Stimulated activated CD4-positive, alpha-beta T cell treated with anti-CD3 and anti-CD28 coated beads, Interleukin-1b, Interleukin-23, amount 100 ng/mL, for 1 hour (primary cell): ENCODE measurements around the gene PANX1.

Experiments used
- DNase-seq, 2 donors: peaks; one replicate each; pipeline ENCODE4 v3.0.0-alpha.2; 2020; ENCODE audit warnings: low read depth in 2 of 2

PANX1 gene

DNA sequence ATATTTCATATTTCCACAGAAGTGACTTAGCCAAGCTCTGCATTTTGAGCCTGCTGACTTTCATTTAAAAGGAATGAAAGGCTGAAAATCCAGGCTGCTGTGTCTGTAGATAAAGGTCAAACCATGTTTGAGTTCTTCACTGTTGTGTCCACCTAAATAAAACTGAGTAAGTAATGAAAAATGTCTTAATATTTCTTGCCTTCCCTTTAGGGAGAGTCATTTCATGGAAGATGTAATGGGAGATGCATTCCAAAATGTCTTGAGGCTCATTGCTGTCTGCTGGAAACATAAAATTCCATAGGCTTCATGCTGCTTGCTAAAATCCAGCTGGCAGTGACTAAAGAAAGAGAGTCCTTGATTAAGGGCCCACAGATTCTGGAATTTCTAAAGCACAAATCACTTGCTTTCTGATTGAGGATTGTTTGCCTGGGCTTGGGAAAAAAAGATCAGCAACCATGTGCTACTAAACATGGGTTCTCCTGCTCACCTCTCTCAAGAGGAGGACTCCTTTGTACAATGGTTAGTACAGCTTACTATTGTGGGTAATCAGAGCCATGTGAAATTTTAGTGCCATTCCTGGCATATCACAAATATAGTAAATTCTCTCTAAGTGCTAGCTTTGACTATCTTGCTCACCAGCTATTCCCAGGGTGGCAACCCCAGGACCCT, 56.9 kb downstream of the PANX1 start:
- no peak for DNase-seq

DNA sequence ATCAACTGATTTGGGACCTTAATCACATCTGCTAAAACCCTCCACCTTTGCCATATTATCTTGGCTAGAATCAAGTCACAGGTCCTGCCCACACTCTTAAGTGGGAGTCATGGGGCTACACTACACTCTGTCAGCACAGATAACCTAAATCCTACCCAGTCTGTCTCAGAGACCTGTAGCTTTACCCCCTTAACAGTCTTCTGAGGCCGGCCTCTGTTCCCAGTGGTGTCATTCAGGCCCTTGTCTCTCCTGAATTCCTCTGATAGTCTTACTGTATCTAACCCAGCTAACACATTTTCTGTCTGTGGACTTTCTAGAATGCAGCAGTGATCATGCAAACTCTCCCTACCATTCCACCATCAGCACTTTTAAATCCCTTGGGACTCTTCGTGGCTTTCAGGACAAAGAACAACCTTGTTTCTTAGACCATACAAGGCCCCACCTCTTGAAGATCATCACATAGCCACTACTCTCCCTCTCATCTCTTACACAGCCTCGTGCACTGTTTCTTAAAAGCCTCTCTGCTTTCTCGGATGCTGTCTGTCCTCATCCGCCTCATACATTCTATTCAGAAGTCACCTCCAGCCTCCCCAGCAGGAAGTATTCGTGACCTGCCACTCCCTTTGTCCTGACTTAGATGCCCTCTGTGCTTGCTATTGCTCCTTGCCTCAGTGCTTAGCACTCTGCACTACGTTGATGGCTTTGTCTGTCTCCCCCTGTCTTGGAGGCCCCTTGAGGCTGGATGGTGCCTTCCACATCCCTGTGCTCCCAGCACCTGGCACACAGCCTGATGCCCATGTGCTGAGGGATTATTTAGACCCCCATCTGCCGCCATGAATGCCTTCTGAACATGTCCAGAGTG, 57.9 kb downstream of the PANX1 start:
- no peak for DNase-seq

- no peak for DNase-seq
These were observed 64.6 kb downstream of the PANX1 start for GRCh38 chr11:94193288-94193687.

- no peak for DNase-seq
These were observed 66.1 kb downstream of the PANX1 start for GRCh38 chr11:94194712-94195111.

DNA sequence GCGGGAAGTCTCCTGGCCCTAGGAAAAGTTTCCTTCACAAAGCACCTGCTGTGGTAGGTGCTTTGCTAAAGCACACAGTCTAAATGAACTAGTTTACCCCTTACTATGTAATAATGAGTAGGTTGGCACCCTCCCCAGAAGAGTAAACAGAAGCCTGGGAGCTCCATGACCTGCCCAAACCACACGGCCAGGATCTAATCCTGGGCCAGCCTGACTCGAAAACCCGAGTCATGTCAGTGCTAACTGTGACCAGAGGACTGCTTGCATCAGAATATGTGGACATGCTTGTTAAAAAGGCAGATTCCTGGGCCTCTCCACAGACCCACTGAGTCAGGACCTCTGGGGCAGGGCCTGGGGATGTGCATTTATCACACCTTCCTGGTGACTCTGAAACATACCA, 67.7 kb downstream of the PANX1 start:
- no peak for DNase-seq

DNA sequence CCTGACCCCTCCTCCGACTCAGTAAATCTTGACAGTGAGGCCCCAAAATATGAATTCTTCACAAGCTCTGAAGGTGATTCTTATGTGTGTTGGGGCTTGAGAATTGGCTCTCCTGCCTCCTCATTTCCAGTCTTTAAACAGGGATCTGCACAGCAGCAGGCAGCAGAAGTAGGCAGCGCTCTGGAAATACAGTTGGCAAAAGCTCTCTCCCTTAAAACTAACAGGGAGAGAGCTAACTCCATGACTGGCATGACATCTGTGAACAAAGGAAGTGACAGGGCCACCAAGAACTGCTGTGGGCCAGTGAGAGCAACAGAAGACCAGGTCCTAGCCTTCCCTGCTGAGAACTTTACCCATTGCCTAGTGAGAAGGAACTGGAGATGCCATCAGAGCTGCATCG, 70.1 kb downstream of the PANX1 start:
- DNase-seq: no peak

DNA sequence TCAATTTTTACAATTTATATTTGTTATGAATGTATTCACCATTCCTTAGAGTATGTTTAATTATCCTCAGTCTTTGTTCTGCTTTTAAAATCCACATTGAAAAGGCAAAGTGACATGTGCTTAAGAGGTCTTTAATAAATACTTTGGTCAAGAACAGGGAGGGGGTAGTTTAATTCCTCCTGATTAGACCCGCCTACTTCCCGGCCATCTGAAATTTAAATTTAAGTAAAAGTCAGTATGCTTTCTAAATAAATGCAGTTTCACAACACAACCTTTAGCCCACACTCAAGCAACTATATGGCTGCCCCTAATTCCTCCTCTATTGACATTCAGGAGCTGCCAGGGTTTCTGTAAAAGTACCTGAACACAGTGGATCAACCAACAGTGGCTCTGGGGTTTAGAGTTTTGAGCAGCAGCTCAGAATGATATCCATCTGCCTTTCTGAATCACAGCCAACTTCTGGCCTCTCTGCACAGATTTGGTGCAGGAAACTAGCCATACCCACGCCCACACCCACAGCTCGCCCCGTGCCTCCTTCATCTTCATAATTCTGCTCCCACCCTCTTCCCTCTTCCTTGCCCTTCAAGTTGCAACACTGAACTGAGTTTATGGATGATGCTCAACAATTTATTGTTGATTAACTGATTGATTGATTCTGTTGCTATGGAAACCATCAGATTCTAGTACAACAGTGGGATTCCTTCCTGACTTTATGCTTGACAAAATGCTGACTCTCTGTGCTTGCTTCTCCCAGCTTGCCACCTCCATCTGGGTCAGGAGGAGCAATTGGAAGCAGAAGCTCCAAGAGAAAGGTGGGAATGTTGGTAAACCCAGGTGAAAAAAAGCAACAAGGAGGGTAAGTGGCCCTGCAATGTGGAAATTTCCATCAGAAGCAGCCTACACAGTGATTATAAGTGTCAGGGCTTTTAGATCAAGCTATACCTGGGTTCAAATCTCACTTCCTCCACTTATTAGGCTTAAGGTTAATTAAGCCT, 70.8 kb downstream of the PANX1 start:
- no peak for DNase-seq

DNA sequence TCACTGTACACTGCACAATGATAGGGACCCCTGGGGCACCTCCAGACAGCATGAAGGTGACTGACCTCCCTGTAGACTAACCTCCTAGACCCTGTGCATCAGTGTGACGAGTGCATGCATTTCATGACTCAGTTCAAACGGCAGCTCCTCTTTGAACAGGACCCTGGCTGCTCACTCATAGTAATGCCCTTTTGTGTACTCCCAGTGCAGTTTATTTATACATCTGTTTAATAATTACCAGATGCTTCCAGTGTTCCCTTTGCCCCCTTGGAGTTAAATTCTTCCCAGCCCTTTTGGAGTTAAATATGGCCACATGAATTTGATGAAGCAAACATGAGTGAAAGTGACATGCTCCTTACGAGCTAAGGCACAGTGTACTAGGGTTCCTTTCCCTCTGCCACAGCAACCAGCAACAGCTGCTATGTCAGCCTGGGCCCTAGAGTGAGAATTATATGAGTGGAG, 72.4 kb downstream of the PANX1 start:
- no peak for DNase-seq

GRCh38 chr11:94203070-94203469, 74.4 kb downstream of the PANX1 start:
- DNase-seq: no peak

DNA sequence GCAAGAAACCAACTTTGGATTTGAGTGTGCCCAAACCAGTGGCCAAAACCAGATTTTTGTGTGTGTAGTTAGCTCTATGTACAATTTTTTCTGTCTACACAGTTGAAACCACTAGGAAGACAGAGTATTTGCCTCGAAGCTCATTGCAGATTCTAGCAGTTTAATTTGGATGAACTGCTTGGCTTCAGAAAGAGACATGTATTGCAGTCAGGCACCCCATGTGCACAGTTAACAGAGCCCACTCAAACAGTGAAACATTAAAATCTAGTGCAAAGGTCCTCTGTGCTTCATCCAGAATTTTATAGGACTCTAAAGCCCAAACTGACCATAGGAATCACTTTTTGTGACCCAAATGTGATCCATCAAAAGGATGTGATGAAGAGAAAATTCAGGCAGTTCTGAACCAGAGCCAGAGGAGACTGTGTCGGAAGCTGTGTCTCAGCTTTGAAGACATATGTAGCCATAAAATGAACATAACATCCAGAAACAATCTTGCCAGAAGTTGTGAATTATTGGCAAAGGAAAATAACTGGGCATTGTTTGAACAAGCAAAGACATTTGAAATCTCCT, 82.7 kb downstream of the PANX1 start:
- DNase-seq: no peak

GRCh38 chr11:94212898-94213297, 84.3 kb downstream of the PANX1 start:
- no peak for DNase-seq

- DNase-seq: no peak
These were observed 89.1 kb downstream of the PANX1 start for GRCh38 chr11:94217705-94218104.

DNA sequence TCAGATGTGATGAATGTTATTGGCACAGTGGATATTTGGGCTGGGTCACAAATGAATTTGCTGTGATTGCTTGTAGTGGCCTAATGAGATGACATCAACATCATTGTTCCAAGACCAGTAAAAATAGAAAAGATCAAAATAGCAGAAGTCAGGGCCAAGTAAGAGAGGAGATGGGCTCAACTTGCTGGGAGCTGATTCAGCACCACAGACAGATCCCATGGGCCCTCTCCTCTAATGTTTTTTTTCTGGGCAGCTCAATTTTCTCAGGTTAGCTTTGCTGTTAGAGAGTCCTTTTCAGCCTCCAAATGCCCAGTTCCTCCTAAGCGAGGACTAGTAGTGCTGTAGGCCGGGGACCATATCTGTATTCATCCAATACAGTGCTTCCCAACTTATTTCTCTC, 89.7 kb downstream of the PANX1 start:
- DNase-seq: no peak

GRCh38 chr11:94219771-94220170, 91.1 kb downstream of the PANX1 start:
- DNase-seq: no peak

- no peak for DNase-seq
These were observed 95.4 kb downstream of the PANX1 start for GRCh38 chr11:94224078-94224477.
